NCI-H69 (cell line): ENCODE results near the gene LRRC25.

Source experiments
- DNase-seq: peaks from one replicate; lab custom pipeline; 2025; lab: John Stamatoyannopoulos, UW

LRRC25 gene

DNA sequence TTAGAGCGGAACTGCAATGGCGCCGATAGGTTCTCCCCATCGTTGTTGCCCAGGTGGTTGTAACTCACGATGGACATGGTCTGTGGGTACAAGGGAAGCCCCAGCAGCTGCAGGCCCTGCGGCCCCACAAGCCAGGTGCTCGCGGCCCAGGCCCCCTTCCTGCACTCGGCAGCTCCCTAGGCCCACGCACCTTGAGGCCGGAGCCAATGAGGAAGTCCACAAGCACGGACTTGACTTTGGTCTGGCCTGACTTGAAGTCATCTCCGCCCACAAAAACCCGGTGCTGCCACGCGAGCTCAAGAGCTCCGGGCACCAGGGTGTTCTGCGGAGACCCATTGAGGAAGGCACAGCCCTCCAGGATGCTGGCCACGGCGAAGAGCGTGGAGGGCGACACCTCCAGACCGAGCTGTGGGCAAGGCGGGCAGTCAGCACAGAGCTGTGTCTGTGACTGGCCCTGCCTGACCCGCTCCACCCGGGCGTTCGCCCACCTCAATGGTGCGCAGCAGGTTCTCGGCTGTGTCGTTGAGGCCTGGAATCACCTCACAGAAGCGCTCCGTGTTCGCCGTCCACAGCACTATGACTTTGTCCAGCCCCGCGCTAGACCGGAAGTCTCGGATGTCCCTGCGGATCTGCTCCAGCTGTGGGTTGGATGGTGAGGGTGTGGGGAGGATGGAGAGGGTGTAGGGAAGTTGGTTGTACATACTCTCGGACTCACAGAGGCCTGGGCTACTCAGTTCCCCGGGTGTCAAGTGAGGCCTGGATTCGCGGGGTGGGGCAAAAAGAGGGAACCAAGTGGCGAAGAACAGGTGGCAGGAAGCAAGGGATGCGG, 38.6 kb upstream of the LRRC25 start:
- DNase-seq: no peak

- no peak for DNase-seq
Observed at GRCh38 chr19:18435178-18435841, 37.9 kb upstream of the LRRC25 start.

- no peak for DNase-seq
Observed at GRCh38 chr19:18434411-18435175, 37.2 kb upstream of the LRRC25 start.

- no peak for DNase-seq
Observed at GRCh38 chr19:18433735-18434398, 36.4 kb upstream of the LRRC25 start.

- no peak for DNase-seq
Observed at GRCh38 chr19:18433015-18433691, 35.7 kb upstream of the LRRC25 start.

DNA sequence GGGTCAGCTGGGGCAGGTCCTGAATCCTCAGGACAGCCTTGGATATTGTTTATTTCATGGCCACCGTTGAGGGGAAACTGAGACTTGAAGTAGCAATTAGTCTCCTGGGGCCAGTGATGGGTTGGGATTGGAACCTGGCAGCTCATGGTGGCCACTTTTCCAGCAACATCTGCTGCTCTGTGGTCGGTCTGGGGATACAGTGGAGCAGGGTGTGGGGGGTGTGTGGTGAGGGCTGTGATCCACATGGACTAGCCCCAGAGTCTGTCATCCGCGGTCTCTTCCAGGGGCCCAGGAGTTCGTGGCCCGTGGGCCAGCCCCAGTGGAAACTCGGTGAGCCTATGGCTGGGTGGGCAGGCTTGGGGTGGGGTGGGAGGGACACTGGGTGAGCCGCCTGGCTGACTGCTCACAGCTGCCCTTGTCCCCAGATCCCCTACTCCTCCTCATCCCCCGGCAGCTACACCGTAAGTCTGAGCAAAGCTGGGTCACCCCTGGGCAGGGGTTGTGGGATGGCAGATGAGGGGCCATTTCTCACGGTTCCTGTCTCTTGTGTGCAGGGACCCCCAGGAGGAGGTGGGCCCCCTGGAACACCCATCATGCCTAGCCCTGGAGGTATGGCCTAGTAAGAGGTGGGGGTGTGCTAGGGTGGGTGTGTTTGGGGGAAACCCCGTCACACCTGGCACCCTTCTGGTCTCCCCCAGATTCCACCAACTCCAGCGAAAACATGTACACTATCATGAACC, 35.0 kb upstream of the LRRC25 start:
- DNase-seq: no peak

GRCh38 chr19:18431351-18432197, 34.2 kb upstream of the LRRC25 start:
- DNase-seq: no peak

GRCh38 chr19:18430417-18431144, 33.2 kb upstream of the LRRC25 start:
- DNase-seq: no peak

DNA sequence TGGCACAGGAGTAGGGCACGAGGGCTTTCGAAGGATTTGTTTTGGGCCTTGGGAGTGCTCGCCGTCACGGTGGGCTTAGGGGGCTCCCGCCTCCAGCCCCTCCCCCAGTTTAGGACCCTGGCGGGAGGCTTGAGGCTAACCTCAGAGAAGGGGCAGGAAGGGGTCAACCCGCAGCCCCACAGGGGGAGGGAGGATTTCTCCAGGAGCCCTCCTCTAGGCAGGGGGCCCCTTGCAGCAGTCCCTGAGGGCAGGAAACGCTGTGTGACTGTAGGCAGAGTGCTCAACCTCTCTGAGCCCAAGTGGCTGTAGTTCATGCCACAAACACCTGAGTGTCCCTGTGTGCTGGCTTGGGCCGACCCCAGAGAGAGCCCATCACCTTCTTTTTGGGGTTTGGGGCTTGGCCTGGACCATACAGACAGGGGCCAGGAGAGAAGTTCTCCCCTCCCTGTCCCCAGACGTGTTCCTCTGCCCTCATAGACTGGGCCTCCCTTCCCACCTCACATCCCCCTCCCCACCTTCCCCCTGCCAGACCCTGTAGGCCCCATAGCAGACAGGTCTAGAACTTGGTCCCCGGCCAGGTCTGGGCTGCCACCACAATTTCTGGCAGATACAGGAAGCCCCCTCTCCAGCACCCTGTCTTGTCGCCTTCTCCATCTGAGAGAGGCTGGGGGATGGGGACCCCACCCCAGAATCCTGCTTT, 32.4 kb upstream of the LRRC25 start:
- DNase-seq: no peak

- DNase-seq: peak; percentile 98
Observed at GRCh38 chr19:18428787-18429674, 31.6 kb upstream of the LRRC25 start.

GRCh38 chr19:18428173-18428786, 30.9 kb upstream of the LRRC25 start:
- DNase-seq: peak; percentile 66

DNA sequence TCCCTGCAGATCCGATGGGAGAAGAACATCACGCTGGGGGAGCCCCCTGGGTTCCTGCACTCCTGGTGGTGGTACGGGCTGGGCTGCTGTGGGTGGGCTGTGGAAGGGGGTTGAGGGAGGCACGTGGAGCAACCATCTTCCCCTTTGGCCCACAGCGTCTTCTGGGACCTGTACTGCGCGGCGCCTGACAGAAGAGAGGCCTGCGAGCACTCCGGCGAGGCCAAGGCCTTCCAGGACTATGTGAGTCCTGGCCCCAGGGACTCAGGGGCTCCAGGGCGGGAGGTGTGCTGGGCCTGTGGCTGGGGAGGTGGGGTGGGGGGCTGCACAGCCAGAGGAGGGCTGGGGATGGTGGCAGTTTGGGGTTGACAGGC, 30.3 kb upstream of the LRRC25 start:
- no peak for DNase-seq

DNA sequence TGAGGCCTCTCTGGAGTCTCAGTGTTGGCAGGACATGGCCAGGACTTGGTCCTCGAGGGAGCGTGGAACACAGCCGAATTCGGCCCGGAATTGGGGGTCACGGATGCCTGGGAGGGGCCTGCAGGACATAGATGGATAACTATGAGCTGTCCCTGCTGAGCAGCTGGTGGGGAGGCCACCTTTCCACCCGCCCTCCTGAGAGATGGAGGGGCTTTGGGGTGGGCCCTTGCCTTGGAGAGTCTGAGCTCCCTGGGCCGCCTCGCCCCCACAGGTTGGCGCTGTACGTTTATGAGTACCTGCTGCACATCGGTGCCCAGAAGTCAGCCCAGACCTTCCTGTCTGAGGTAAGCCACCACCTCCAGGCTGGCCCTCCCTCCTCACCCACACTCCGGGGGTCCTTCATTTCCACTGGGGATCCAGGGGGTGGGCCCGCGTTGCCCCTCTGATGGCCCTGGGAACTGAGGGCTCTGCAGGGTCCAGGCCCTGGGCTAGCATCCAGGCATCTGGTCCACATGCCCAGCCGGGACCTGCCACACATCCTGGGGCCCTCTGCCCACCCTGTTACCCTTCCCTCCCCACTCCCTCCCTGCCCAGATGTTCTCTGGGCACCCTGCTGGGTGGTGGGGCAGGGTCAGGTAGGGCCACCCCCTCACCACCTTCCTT, 29.8 kb upstream of the LRRC25 start:
- no peak for DNase-seq

DNA sequence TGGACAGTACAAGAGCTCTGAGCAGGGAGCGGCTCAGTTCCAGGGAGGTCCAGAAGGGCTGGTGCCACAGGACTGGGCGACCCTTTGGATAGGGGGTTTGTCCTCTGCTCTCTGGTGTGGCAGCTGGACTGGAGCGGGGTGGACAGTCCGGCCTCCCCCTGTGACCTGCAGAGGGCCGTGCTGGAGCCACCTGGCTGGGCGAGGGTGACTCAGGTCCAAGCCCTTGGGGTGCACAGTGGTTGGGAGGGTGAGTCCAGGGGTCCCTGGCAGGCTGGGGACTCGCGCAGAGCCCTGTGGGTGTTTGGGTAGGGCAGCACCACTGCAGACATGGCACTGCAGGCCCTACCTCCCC, 29.0 kb upstream of the LRRC25 start:
- DNase-seq: no peak

DNA sequence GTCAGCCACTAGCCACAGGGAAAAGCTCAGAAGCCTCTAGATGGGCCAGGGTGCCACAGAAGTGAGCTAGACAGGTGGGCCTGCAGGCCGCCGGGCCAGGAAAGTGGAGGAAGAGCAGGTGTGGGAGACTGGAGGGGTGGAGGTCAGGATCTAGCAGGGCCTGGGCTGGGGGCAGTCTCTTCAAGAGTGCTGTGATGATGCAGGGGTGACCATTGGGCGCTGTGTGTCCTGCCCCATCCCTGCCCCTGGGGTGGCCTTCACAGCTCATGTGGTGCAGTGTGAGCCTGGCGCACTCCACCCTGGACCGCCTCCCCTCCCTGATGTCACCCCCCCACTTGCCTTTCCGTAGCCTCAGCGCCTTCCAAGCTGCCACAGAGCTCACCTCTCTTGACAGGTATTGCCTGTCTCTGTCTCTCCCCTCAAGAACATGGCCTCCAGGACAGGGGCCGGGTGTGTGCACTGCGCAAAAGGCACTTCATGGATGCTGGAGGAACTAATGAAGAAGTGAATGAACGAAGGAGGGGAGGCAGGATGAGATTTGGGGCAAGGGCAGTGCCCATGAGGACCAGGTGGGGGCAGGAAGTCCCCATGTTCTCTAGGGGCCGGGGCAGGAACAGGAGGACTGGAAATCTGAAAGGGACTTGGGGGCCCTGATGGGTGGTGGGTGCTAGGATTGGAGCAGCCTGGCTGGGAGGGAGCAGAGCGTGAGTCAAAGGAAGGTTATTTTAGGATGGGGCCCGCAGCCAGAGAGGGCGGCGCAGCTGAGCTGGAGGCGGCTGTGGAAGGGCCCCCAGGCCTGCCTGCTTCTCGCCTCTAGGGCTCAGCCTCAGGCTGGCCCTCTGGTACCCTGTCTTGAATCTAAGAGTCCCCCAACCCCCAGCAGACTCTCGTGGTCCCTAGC, 28.3 kb upstream of the LRRC25 start:
- DNase-seq: no peak
